Embryonic facial prominence (tissue), 1 donor: ENCODE measurements around the gene CSF2.

Experiments used
- DNase-seq: peaks from one replicate; pipeline ENCODE4 v3.0.0-alpha.2; 2016; ENCODE audit errors: extremely low spot score

CSF2 gene

GRCh38 chr5:132067941-132068808 is 5.4 kb upstream of the CSF2 start:
- no peak for DNase-seq

- no peak for DNase-seq
Measured at GRCh38 chr5:132069561-132069960, 4.0 kb upstream of the CSF2 start.

GRCh38 chr5:132069994-132070393 is 3.6 kb upstream of the CSF2 start:
- no peak for DNase-seq

GRCh38 chr5:132070460-132071337 is 2.9 kb upstream of the CSF2 start:
- DNase-seq, result no peak

- no peak for DNase-seq
Measured at GRCh38 chr5:132071338-132071707, 2.3 kb upstream of the CSF2 start.

GRCh38 chr5:132072070-132072469 is 1.5 kb upstream of the CSF2 start:
- no peak for DNase-seq

- no peak for DNase-seq
Measured at GRCh38 chr5:132072528-132072927, 1.1 kb upstream of the CSF2 start.

GRCh38 chr5:132074091-132074771 is 642 bp downstream of the CSF2 start:
- no peak for DNase-seq

- no peak for DNase-seq
Measured at GRCh38 chr5:132074772-132075718, 1.5 kb downstream of the CSF2 start.

GRCh38 chr5:132075719-132076077 is 2.1 kb downstream of the CSF2 start:
- no peak for DNase-seq

GRCh38 chr5:132076202-132076830 is 2.7 kb downstream of the CSF2 start:
- DNase-seq, result no peak

GRCh38 chr5:132076983-132077382 is 3.4 kb downstream of the CSF2 start:
- DNase-seq, result no peak

- no peak for DNase-seq
Measured at GRCh38 chr5:132079081-132079480, 5.5 kb downstream of the CSF2 start.

GRCh38 chr5:132079619-132080018 is 6.0 kb downstream of the CSF2 start:
- DNase-seq, result no peak

- no peak for DNase-seq
Measured at GRCh38 chr5:132080595-132080994, 7.0 kb downstream of the CSF2 start.

GRCh38 chr5:132081458-132081857 is 7.9 kb downstream of the CSF2 start:
- no peak for DNase-seq

- no peak for DNase-seq
Measured at GRCh38 chr5:132082329-132083023, 8.9 kb downstream of the CSF2 start.

- DNase-seq, result no peak
Measured at GRCh38 chr5:132083071-132083678, 9.6 kb downstream of the CSF2 start.

- DNase-seq, result no peak
Measured at GRCh38 chr5:132085686-132086085, 12.1 kb downstream of the CSF2 start.
